Neural crest cell (in vitro differentiated cells): ENCODE data around the gene SEMA6D. TPM values are rescaled to one million over a fixed set of nuclear protein-coding genes. Genes with fewer than 3 reads are reported as not detected.

Source experiments
- DNase-seq: peaks from one replicate; pipeline ENCODE4 v3.0.0; 2021; ENCODE audit warnings: low read depth, mixed read lengths, low spot score
- H3K27ac Mint-ChIP-seq: one replicate; pipeline ENCODE4 v1.8.0; 2021; ENCODE audit warnings: mild to moderate bottlenecking, mixed read lengths; ENCODE audit not compliant: unreplicated experiment
- H3K27me3 Mint-ChIP-seq: 2 replicates; pipeline ENCODE4 v1.8.0; 2021; ENCODE audit warnings: low read depth, mild to moderate bottlenecking, mixed read lengths
- H3K36me3 Mint-ChIP-seq: 2 replicates; pipeline ENCODE4 v1.8.0; 2021; ENCODE audit warnings: low read depth, mild to moderate bottlenecking, mixed read lengths
- H3K4me1 Mint-ChIP-seq: 2 replicates; pipeline ENCODE4 v1.8.0; 2021; ENCODE audit warnings: mixed read lengths
- H3K4me3 Mint-ChIP-seq: one replicate; pipeline ENCODE4 v1.8.0; 2021; ENCODE audit warnings: mild to moderate bottlenecking, mixed read lengths
- H3K9me3 Mint-ChIP-seq: 2 replicates; pipeline ENCODE4 v1.8.0; 2021; ENCODE audit warnings: mixed read lengths
- CTCF ChIP-seq: fragments of 200-600 bp; sonication (generic); conservative IDR thresholded peaks from 2 replicates; pipeline ENCODE4 v1.5.0; 2021; ENCODE audit warnings: antibody characterized with exemption, mild to moderate bottlenecking
- long read RNA-seq: library from polyadenylated mRNA; unstranded; transcript quantifications from one replicate; pipeline ENCODE4 v2.0.0, GENCODE V29; 2020
- total RNA-seq: library from RNA; stranded (reverse); gene quantifications from 2 replicates; pipeline ENCODE4 v1.2.1, GENCODE V29; 2021

Gene SEMA6D
- 11.1 and 11.8 TPM in 2 replicates for total RNA-seq
- long read RNA-seq, partial matches to known transcripts = 0 of 7 reads
- long read RNA-seq, other reads (novel, unspliced or antisense) = 7 of 7 reads

GRCh38 chr15:47717036-47717612 lies at the start of gene SEMA6D:
Gene SEMA6D (plus strand): TSS chr15:47717505. CDS start chr15:47759799, 42,294 bp downstream.
- DNase-seq = peak; percentile 73
- peak within 1 kb of the TSS; percentile 95 for H3K4me3 Mint-ChIP-seq
- H3K27me3 Mint-ChIP-seq = peaks cover 34% of the 10 kb centered on the region
- peak; percentile 55 for TF ChIP-seq CTCF
- H3K36me3 Mint-ChIP-seq = no peaks in the 10 kb centered on the region
- no peaks in the 10 kb centered on the region for H3K9me3 Mint-ChIP-seq
- H3K27ac Mint-ChIP-seq = peak within 1 kb of the TSS; percentile 73
- H3K4me1 Mint-ChIP-seq = peaks cover 44% of the 10 kb centered on the region

GRCh38 chr15:47669221-47669620 lies 48.1 kb upstream of the SEMA6D start:
- Mint-ChIP-seq H3K27me3 (peaks cover 3% of the 10 kb centered on the region), H3K4me1 (peaks cover 5% of the 10 kb centered on the region), H3K27ac (no peak overlapping the region), H3K36me3 (no peaks in the 10 kb centered on the region), H3K9me3 (no peaks in the 10 kb centered on the region), H3K4me3 (no peak overlapping the region)
- TF ChIP-seq CTCF = no peak
- DNase-seq = no peak

- Mint-ChIP-seq H3K27me3 (peaks cover 3% of the 10 kb centered on the region), H3K4me3 (no peak overlapping the region), H3K4me1 (peaks cover 5% of the 10 kb centered on the region), H3K36me3 (no peaks in the 10 kb centered on the region), H3K9me3 (no peaks in the 10 kb centered on the region), H3K27ac (no peak overlapping the region)
- DNase-seq = no peak
- no peak for TF ChIP-seq CTCF
Observed at GRCh38 chr15:47670365-47670764, 46.9 kb upstream of the SEMA6D start.

GRCh38 chr15:47673232-47673761 lies 44.0 kb upstream of the SEMA6D start:
- no peak for TF ChIP-seq CTCF

GRCh38 chr15:47674586-47675232 lies 42.6 kb upstream of the SEMA6D start:
- H3K9me3 Mint-ChIP-seq = no peaks in the 10 kb centered on the region
- H3K4me3 Mint-ChIP-seq = no peak overlapping the region
- peaks cover 3% of the 10 kb centered on the region for H3K27me3 Mint-ChIP-seq
- no peaks in the 10 kb centered on the region for H3K36me3 Mint-ChIP-seq
- no peak overlapping the region for H3K27ac Mint-ChIP-seq
- DNase-seq = no peak
- H3K4me1 Mint-ChIP-seq = peaks cover 11% of the 10 kb centered on the region
- no peak for TF ChIP-seq CTCF

More at GRCh38 chr15:47673232-47673761, 44.0 kb upstream of the SEMA6D start:
- no peaks in the 10 kb centered on the region for H3K9me3 Mint-ChIP-seq
- H3K4me3 Mint-ChIP-seq = no peak overlapping the region
- H3K36me3 Mint-ChIP-seq = no peaks in the 10 kb centered on the region
- peaks cover 5% of the 10 kb centered on the region for H3K4me1 Mint-ChIP-seq
- H3K27ac Mint-ChIP-seq = peak overlapping the region; percentile 31
- H3K27me3 Mint-ChIP-seq = peaks cover 3% of the 10 kb centered on the region
- no peak for DNase-seq
